ENCODE results near the gene ADCK1.

- peak; percentile 46 to 90 (median 72) for TF ChIP-seq CTCF (IDR thresholded peaks at IDR 0.05)
- no peak for TF ChIP-seq POLR2A (IDR thresholded peaks at IDR 0.05)
Measured at GRCh38 chr14:77862154-77862786, 62.4 kb downstream of the ADCK1 start.

Data from Peyer's patch (tissue), 4 donors.